ENCODE measurements around the gene UGT1A7.

DNA sequence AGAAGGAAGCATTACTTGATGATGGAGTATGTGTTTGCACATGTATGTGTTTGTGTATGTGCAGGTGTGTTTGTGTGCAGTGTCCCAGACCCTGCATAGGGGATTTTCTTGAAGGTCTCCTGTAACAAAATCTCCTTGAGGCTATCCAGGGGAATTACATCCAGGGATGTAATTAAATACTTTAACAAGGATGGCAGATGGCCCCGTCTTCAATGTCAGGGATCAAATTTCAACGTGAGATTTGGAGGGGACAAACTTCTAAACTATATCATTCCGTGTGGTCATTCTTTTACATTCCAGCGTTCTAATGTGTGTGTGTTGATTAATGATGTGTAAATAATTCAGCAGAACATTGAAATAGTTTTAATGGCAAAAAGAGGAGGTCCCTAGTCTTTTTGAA, 6.7 kb upstream of the UGT1A7 start:
- TF ChIP-seq, protein P1, sequence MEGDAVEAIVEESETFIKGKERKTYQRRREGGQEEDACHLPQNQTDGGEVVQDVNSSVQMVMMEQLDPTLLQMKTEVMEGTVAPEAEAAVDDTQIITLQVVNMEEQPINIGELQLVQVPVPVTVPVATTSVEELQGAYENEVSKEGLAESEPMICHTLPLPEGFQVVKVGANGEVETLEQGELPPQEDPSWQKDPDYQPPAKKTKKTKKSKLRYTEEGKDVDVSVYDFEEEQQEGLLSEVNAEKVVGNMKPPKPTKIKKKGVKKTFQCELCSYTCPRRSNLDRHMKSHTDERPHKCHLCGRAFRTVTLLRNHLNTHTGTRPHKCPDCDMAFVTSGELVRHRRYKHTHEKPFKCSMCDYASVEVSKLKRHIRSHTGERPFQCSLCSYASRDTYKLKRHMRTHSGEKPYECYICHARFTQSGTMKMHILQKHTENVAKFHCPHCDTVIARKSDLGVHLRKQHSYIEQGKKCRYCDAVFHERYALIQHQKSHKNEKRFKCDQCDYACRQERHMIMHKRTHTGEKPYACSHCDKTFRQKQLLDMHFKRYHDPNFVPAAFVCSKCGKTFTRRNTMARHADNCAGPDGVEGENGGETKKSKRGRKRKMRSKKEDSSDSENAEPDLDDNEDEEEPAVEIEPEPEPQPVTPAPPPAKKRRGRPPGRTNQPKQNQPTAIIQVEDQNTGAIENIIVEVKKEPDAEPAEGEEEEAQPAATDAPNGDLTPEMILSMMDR (IDR thresholded peaks at IDR 0.05; ENCODE audit: insufficient read depth, low read length, poor library complexity, severe bottlenecking), result no peak
- no peak for TF ChIP-seq EZH2phosphoT487 (conservative IDR thresholded peaks at IDR 0.05; ENCODE audit: low read length)
